Colonic mucosa (tissue), 4 donors: Measurements from ENCODE around the gene GLRX. TPM values are rescaled to one million over a fixed set of nuclear protein-coding genes. Genes with fewer than 3 reads are reported as not detected.

ENCODE experiments used
- DNase-seq: peaks from one replicate; pipeline ENCODE4 v3.0.0-alpha.2; 2020
- H3K27ac ChIP-seq: fragments of 200-600 bp; one replicate; pipeline ENCODE4 v1.8.0; 2021
- H3K27me3 ChIP-seq: fragments of 200-600 bp; one replicate; pipeline ENCODE4 v1.8.0; 2021
- H3K36me3 ChIP-seq: fragments of 200-600 bp; one replicate; pipeline ENCODE4 v1.8.0; 2021
- H3K4me1 ChIP-seq: fragments of 200-600 bp; one replicate; pipeline ENCODE4 v1.8.0; 2021; ENCODE audit warnings: mild to moderate bottlenecking
- H3K4me3 ChIP-seq: fragments of 200-600 bp; one replicate; pipeline ENCODE4 v1.8.0; 2021
- H3K9ac ChIP-seq, 2 donors: one replicate each; pipeline ENCODE4 v1.7.0; 2013; ENCODE audit warnings: control low read depth in 2 of 2, low read depth in 2 of 2, low read length in 2 of 2
- H3K9me3 ChIP-seq: fragments of 200-600 bp; one replicate; pipeline ENCODE4 v1.8.0; 2021
- intact Hi-C: fragments of 100-400 bp; cut with DNase I; formaldehyde crosslinking; loops from one replicate; pipeline ENCODE4 v1.14.1; 2022
- total RNA-seq, 2 donors: library from RNA; stranded (reverse); fragmentation: NEBNext Ultra II Directional in 1 of 2; extraction: Animal tissue kit (Norgen Biotek cat#: 25700) in 1 of 2; gene quantifications; one replicate each; pipeline ENCODE4 v1.2.1, GENCODE V29; 2021
- TF ChIP-seq, protein P1 (sequence below): fragments of 200-600 bp; IDR thresholded peaks from one replicate; pipeline ENCODE4 v1.8.0; 2022; ENCODE audit warnings: antibody characterized with exemption, mild to moderate bottlenecking
- donor health status: healthy.
- donor health status: DM: no; HTN: no; CAD: no.
- donor health status: DM: no; HTN: no; CAD: no.

The GLRX gene
- total RNA-seq, 2 donors from 2014 or later, result 52.8 to 89.6 TPM

- Histone ChIP-seq H3K4me3 (no peak overlapping the region), H3K9me3 (no peaks in the 10 kb centered on the region), H3K9ac (no peak overlapping the region), H3K27me3 (no peaks in the 10 kb centered on the region), H3K36me3 (no peaks in the 10 kb centered on the region), H3K4me1 (no peaks in the 10 kb centered on the region), H3K27ac (no peak overlapping the region)
- intact Hi-C loops, result loop anchor here (2.0 to 5.0 kb wide), 3 partner anchors 67 to 137 kb away; no protein-coding TSS in a partner anchor
- no peak for DNase-seq
- TF ChIP-seq, protein P1, sequence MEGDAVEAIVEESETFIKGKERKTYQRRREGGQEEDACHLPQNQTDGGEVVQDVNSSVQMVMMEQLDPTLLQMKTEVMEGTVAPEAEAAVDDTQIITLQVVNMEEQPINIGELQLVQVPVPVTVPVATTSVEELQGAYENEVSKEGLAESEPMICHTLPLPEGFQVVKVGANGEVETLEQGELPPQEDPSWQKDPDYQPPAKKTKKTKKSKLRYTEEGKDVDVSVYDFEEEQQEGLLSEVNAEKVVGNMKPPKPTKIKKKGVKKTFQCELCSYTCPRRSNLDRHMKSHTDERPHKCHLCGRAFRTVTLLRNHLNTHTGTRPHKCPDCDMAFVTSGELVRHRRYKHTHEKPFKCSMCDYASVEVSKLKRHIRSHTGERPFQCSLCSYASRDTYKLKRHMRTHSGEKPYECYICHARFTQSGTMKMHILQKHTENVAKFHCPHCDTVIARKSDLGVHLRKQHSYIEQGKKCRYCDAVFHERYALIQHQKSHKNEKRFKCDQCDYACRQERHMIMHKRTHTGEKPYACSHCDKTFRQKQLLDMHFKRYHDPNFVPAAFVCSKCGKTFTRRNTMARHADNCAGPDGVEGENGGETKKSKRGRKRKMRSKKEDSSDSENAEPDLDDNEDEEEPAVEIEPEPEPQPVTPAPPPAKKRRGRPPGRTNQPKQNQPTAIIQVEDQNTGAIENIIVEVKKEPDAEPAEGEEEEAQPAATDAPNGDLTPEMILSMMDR, result no peak
Observed at GRCh38 chr5:95779611-95780010, 42.9 kb downstream of the GLRX start.

- Histone ChIP-seq H3K36me3 (no peaks in the 10 kb centered on the region), H3K9me3 (no peaks in the 10 kb centered on the region), H3K27me3 (no peaks in the 10 kb centered on the region), H3K9ac (no peak overlapping the region), H3K4me3 (no peak overlapping the region), H3K4me1 (no peaks in the 10 kb centered on the region), H3K27ac (no peak overlapping the region)
- TF ChIP-seq, protein P1, result no peak
- intact Hi-C loops, result loop anchor here (5.0 kb wide), 1 partner anchor 117 kb away; no protein-coding TSS in a partner anchor
- no peak for DNase-seq
Observed at GRCh38 chr5:95778713-95779436, 43.7 kb downstream of the GLRX start.

GRCh38 chr5:95777441-95777840, 45.1 kb downstream of the GLRX start:
- Histone ChIP-seq H3K27ac (no peak overlapping the region), H3K36me3 (no peaks in the 10 kb centered on the region), H3K4me1 (no peaks in the 10 kb centered on the region), H3K9me3 (no peaks in the 10 kb centered on the region), H3K27me3 (no peaks in the 10 kb centered on the region), H3K4me3 (no peak overlapping the region), H3K9ac (no peak overlapping the region)
- DNase-seq, result no peak
- TF ChIP-seq, protein P1, result no peak
- intact Hi-C loops, result loop anchor here (5.0 kb wide), 1 partner anchor 115 kb away; no protein-coding TSS in a partner anchor

DNA sequence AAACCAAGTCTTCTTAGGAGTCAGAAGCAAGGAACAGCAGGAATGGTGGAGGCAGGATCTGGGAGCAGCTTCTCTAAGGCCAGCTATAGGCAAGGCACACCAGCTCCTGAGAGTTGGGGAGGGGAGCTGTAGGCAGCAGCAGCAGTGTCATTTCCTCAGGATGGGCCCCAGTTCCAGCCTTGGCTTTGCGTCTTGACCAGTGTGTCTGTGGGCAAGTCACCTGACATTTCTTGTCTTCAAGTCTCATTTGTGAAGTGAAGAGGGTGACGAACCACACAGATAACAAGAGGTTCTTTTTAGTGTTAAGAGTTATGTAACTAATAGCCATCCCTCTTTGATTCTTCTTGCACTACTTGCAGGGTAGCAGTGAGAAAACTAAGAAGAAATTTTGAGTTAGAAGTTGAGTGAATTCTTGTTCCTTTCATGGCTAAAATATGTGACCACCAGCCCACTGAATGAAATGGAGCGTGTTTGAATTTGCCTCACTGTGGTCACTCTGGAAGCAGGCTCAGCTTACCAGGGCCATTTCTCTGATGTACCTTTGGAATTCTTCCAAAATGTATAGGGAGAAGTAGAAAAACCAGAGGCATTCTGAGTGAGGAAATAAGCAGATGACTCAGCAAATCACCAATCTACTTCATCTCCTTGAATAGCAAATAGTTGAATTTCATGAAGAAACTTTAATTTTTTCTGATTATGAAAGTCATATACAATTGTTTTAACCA, 49.0 kb downstream of the GLRX start:
- Histone ChIP-seq H3K27me3 (no peaks in the 10 kb centered on the region), H3K36me3 (no peaks in the 10 kb centered on the region), H3K27ac (no peak overlapping the region), H3K9me3 (no peaks in the 10 kb centered on the region), H3K4me3 (no peak overlapping the region), H3K4me1 (no peaks in the 10 kb centered on the region), H3K9ac (no peak overlapping the region)
- TF ChIP-seq, protein P1, result no peak
- DNase-seq, result no peak
- intact Hi-C loops, result no loop called here

- Histone ChIP-seq H3K9me3 (no peaks in the 10 kb centered on the region), H3K27ac (no peak overlapping the region), H3K36me3 (no peaks in the 10 kb centered on the region), H3K27me3 (no peaks in the 10 kb centered on the region), H3K9ac (no peak overlapping the region), H3K4me3 (no peak overlapping the region), H3K4me1 (no peaks in the 10 kb centered on the region)
- TF ChIP-seq, protein P1, result no peak
- DNase-seq, result no peak
- intact Hi-C loops, result no loop called here
Observed at GRCh38 chr5:95771892-95772291, 50.6 kb downstream of the GLRX start.
